HepG2 (cell line): ENCODE measurements around the gene SNAPC4. TPM values are rescaled to one million over a fixed set of nuclear protein-coding genes. Genes with fewer than 3 reads are reported as not detected.
A peak's percentile ranks its signal among the peaks of the same experiment; 100 is the strongest.

Experiments
- AGO1 ChIP-seq: fragments of 200-400 bp; formaldehyde crosslinking; IDR thresholded peaks from 2 replicates; pipeline ENCODE4 v1.6.1; 2017; ENCODE audit warnings: mild to moderate bottlenecking, low read depth, low read length, moderate library complexity; ENCODE audit not compliant: poor library complexity, severe bottlenecking
- ARNT2 ChIP-seq: sonication (generic); formaldehyde crosslinking; IDR thresholded peaks from 2 replicates; pipeline ENCODE4 v1.8.0; 2022; ENCODE audit warnings: mild to moderate bottlenecking, low read depth, missing genetic modification reagents, moderate library complexity
- CTCF ChIP-seq: sonication (generic); formaldehyde crosslinking; IDR thresholded peaks from 2 replicates; pipeline ENCODE4 v1.5.0; 2020; ENCODE audit warnings: mild to moderate bottlenecking, missing genetic modification reagents, moderate library complexity
- FOXC1 ChIP-seq: sonication (generic); formaldehyde crosslinking; IDR thresholded peaks from 2 replicates; pipeline ENCODE4 v1.8.0; 2022; ENCODE audit warnings: mild to moderate bottlenecking, missing genetic modification reagents, borderline replicate concordance
- FOXO4 ChIP-seq: sonication (generic); formaldehyde crosslinking; conservative IDR thresholded peaks from 2 replicates; pipeline ENCODE4 v1.8.1; 2023; ENCODE audit warnings: missing genetic modification reagents
- HNRNPK ChIP-seq: fragments of 200-400 bp; formaldehyde crosslinking; IDR thresholded peaks from 2 replicates; pipeline ENCODE4 v1.6.1; 2018; ENCODE audit warnings: low read length, low read depth, moderate library complexity, mild to moderate bottlenecking; ENCODE audit not compliant: poor library complexity, severe bottlenecking
- HOXD1 ChIP-seq: sonication (generic); formaldehyde crosslinking; IDR thresholded peaks from 2 replicates; pipeline ENCODE4 v1.5.0; 2020; ENCODE audit warnings: missing genetic modification reagents
- MXD3 ChIP-seq: IDR thresholded peaks from 2 replicates; pipeline ENCODE4 v1.6.1; 2016; ENCODE audit warnings: mild to moderate bottlenecking, missing biosample characterization, missing genetic modification reagents
- SAFB2 ChIP-seq: sonication (generic); formaldehyde crosslinking; IDR thresholded peaks from 2 replicates; pipeline ENCODE4 v1.5.1; 2020; ENCODE audit warnings: missing genetic modification reagents, low read depth, mild to moderate bottlenecking, borderline replicate concordance
- SCMH1 ChIP-seq: sonication (generic); formaldehyde crosslinking; IDR thresholded peaks from 2 replicates; pipeline ENCODE4 v1.9.0; 2021; ENCODE audit warnings: missing genetic modification reagents, mild to moderate bottlenecking, borderline replicate concordance
- SMARCE1 ChIP-seq: fragments of 450-650 bp; IDR thresholded peaks from 2 replicates; pipeline ENCODE4 v1.6.1; 2017; ENCODE audit warnings: borderline replicate concordance
- THYN1 ChIP-seq: sonication (generic); formaldehyde crosslinking; IDR thresholded peaks from 2 replicates; pipeline ENCODE4 v1.8.1; 2023; ENCODE audit warnings: low read depth, mild to moderate bottlenecking, moderate library complexity, missing genetic modification reagents, borderline replicate concordance
- ZMYM3 ChIP-seq: sonication (generic); formaldehyde crosslinking; IDR thresholded peaks from 2 replicates; pipeline ENCODE4 v1.5.1; 2020; ENCODE audit warnings: mild to moderate bottlenecking, missing genetic modification reagents
- ZNF574 ChIP-seq: sonication (generic); formaldehyde crosslinking; IDR thresholded peaks from 2 replicates; pipeline ENCODE4 v1.4.0; 2020; ENCODE audit warnings: missing genetic modification reagents
- ZNF589 ChIP-seq: sonication (generic); formaldehyde crosslinking; conservative IDR thresholded peaks from 2 replicates; pipeline ENCODE4 v1.8.0; 2022; ENCODE audit warnings: mild to moderate bottlenecking, moderate library complexity, missing genetic modification reagents
- ZNF619 ChIP-seq: sonication (generic); formaldehyde crosslinking; IDR thresholded peaks from 2 replicates; pipeline ENCODE4 v1.4.0; 2020; ENCODE audit warnings: mild to moderate bottlenecking, missing genetic modification reagents
- ZNF710 ChIP-seq: sonication (generic); formaldehyde crosslinking; IDR thresholded peaks from 2 replicates; pipeline ENCODE4 v1.5.0; 2020; ENCODE audit warnings: mild to moderate bottlenecking, missing genetic modification reagents, borderline replicate concordance
- ZNF883 ChIP-seq: sonication (generic); formaldehyde crosslinking; IDR thresholded peaks from 2 replicates; pipeline ENCODE4 v1.5.1; 2020; ENCODE audit warnings: mild to moderate bottlenecking, missing genetic modification reagents; ENCODE audit errors: not compliant biosample characterization
- ZZZ3 ChIP-seq: sonication (generic); formaldehyde crosslinking; IDR thresholded peaks from 2 replicates; pipeline ENCODE4 v1.4.0; 2020; ENCODE audit warnings: missing genetic modification reagents, mild to moderate bottlenecking, borderline replicate concordance
- polyA plus RNA-seq, 8 experiments: library from polyadenylated mRNA; depleted of rRNA in 3 of 8; stranded (reverse) in 7 of 8; unstranded in 1 of 8; fragments of >200 nt; fragmentation: Illumina TruSeq in 4 of 8; extraction: Trizol in 4 of 8; gene quantifications; 2 replicates each; pipeline versions ENCODE4 v1.2.1 to v1.2.3, GENCODE V29; 2011 to 2016; ENCODE audit warnings: low read depth in 4 of 8, missing spikeins in 1 of 8, mixed read lengths in 1 of 8; ENCODE audit not compliant: insufficient read depth in 1 of 8
- total RNA-seq, 5 experiments: library from RNA; depleted of rRNA; stranded (reverse); fragments of >200 nt; fragmentation: Illumina TruSeq; extraction: Trizol; gene quantifications; 2 replicates each; pipeline ENCODE4 v1.2.3, GENCODE V29; 2016; ENCODE audit warnings: low read depth in 1 of 5

Gene SNAPC4
- total and polyA plus RNA-seq, 2 of the 13 experiments (the other 11 are each of a cell fraction or from before 2014, with no cell fraction given), result 2.0 to 6.0 TPM

GRCh38 chr9:136400038-136400834 is at the start of gene SNAPC4 (continued):
- TF ChIP-seq ZZZ3 (CRISPR knock-in tag) (peak; percentile 24; the same call in 1 of the 2 replicates), HOXD1 (CRISPR knock-in tag) (no peak), ZNF710 (CRISPR knock-in tag) (0 out of 2 replicates have a peak, but pooled peaks have one; percentile 36), FOXC1 (0 out of 2 replicates have a peak, but pooled peaks have one; percentile 43), SMARCE1 (no peak), ZNF574 (CRISPR knock-in tag) (peak; percentile 97), HNRNPK (peak; percentile 14), ZNF589 (CRISPR knock-in tag) (0 out of 2 replicates have a peak, but pooled peaks have one; percentile 71), ZNF619 (peak; percentile 63), FOXO4 (CRISPR knock-in tag) (0 out of 2 replicates have a peak, but pooled peaks have one; percentile 75), THYN1 (CRISPR knock-in tag) (no peak), SAFB2 (CRISPR knock-in tag) (peak; percentile 45; the same call in 1 of the 2 replicates), ZNF883 (peak; percentile 47), AGO1 (peak; percentile 88), SCMH1 (no peak), ZMYM3 (CRISPR knock-in tag) (no peak), ARNT2 (CRISPR knock-in tag) (peak; percentile 67; the same call in 1 of the 2 replicates), CTCF (peak; percentile 89), MXD3 (CRISPR knock-in tag) (peak; percentile 35; the same call in 1 of the 2 replicates)
